Left colon (tissue), 2 donors: ENCODE data around the gene NAPB. TPM values are rescaled to one million over a fixed set of nuclear protein-coding genes. Genes with fewer than 3 reads are reported as not detected.

Source experiments
- ATAC-seq: fragments of 200-7000 bp; cut with Tn5 transposase; one replicate; pipeline ENCODE4 v1.9.1; 2020; ENCODE audit warnings: mild to moderate bottlenecking, moderate library complexity
- DNase-seq, 2 donors: peaks; one replicate each; pipeline ENCODE4 v3.0.0-alpha.2; 2020
- intact Hi-C, 2 donors: fragments of 100-400 bp; cut with DNase I in 1 of 2; cut with micrococcal nuclease in 1 of 2; formaldehyde crosslinking; loops; one replicate each; pipeline versions ENCODE4 v1.11.2 to v1.14.0; 2022; cut with DNase I, micrococcal nuclease
- total RNA-seq, 2 donors: library from RNA; stranded (reverse); fragmentation: NEBNext Ultra II Directional; extraction: Animal tissue kit (Norgen Biotek cat#: 25700); gene quantifications; one replicate each; pipeline ENCODE4 v1.2.1, GENCODE V29; 2021
- donor health status: DM: no; HTN: no; CAD: no.
- donor health status: DM: yes; HTN: yes; CAD: no.

NAPB gene
- total RNA-seq, 2 donors from 2014 or later = 7.9 to 8.5 TPM

- peak; percentile 97 for ATAC-seq
- intact Hi-C loops = no loop called here
- DNase-seq = no peak
Observed at GRCh38 chr20:23386304-23387117, 34.8 kb downstream of the NAPB start.

DNA sequence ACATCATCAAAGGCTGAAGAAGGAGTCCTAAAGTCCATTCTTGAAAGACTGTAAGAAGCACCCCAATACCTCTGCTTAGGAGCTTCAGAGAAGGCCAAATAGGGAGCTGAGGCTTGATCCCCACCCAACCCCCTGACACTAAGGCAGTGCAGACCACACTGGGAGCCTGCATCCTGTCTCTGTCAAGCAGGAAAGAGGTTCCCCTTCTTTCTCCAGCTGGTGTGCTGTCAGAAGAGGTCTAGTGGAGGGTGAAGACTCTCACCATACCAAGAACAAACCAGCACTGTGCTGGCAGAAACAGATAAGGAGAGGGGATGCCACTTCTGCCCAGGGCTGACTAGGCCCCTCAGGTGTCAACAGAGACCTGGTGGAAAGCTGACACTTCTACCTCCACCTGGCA is 39.4 kb downstream of the NAPB start:
- intact Hi-C loops = no loop called here
- ATAC-seq (no peak), DNase-seq (no peak)

DNA sequence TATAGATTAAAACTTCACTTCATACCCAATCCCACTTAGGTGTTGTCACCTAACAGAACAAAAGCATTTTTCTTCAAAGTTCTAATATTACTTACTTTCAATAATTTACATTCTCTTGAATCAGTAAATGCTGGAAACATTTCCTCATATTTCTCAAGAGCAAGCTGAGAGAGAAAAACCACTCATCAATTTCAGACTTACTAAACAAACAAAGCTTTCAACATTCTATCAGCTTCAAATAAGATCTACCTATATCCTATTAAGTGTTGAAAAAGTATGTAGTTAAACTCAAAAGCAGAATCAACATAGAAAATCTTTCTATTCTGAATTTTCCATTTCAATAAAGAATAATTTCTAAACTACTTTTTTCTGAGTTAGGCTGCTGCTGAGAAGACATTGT is 41.5 kb downstream of the NAPB start:
- intact Hi-C loops = no loop called here
- DNase-seq (no peak), ATAC-seq (no peak)

GRCh38 chr20:23375827-23376226 is 45.5 kb downstream of the NAPB start:
- intact Hi-C loops = no loop called here
- DNase-seq (no peak), ATAC-seq (no peak)

DNA sequence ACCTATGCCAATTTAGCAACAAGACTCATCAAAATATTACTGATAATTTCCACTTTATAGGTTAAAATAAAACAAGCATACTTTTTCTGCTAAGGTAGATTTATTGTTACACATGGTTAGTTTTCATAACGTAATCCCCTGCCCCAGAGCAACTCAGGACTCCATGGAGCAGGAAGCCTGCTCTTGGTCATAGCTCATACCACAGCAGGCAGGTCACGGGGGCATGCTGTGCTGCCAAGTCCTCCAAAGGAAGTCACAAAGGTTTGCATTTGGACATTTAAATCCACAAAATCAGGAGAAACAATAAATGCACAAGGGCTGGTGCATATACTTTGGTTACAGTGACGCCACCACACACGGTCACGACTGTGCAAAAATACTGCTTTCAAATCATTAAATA is 46.8 kb downstream of the NAPB start:
- ATAC-seq = no peak
- no peak for DNase-seq

DNA sequence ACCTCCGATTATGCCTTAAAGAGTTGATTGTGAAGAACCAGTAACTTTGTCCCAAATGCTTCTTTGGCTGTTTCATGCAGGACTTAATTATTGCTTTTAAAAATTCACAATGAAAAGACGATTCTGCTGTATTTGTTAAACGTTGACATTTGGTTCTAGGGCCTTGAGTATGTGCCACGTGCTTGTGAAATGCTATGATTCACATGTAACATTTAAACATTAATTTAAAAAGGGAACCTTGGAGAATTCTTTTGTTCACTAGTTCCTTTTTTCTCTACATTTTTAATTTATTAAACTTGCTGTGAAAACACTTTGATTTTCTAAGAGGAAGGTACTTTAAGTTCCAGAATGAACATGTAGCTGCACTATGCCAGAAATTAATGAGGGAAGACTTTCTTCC is 49.8 kb downstream of the NAPB start:
- intact Hi-C loops = no loop called here
- ATAC-seq = no peak
- DNase-seq = no peak

More for the DNA sequence above, 46.8 kb downstream of the NAPB start:
- intact Hi-C loops = no loop called here

DNA sequence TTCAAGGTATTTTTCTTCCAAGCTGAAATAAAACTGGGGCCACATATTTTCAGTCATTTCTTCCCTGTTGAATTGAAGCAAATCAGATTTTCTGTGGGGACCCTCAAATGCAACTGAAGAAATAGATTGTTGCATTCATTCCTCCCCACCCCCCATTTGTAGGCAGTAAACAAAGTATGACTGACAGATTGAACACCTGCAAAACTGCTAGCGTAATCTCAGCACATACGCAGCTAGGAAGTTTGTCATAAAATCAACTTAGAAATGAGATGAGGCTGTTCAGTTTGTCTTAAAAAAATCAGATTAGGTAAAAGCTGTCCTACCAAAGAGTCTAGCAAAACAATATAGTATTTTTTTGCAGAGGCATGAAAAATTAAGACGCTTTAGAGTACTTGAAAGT is 50.4 kb downstream of the NAPB start:
- no peak for ATAC-seq
- intact Hi-C loops = no loop called here
- DNase-seq = no peak

DNA sequence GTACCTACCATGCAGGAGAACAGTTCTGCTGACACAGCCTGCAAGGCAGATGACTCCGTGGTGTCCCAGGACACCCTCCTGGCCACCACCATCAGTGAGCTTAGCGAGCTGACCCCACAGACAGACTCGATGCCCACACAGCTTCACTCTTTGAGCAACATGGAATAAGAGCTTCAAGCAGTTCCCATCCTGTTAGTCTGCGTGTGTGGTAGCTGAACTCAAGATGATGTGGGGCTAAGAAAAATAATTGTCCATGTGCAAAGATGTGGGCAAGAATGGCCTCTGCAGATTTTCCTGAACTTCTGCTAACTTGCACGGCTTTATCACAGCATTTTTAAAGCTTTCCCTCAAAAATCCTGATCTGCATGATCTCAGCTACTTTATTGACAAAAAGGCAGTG is 51.0 kb downstream of the NAPB start:
- no peak for DNase-seq
- intact Hi-C loops = no loop called here
- ATAC-seq = no peak

DNA sequence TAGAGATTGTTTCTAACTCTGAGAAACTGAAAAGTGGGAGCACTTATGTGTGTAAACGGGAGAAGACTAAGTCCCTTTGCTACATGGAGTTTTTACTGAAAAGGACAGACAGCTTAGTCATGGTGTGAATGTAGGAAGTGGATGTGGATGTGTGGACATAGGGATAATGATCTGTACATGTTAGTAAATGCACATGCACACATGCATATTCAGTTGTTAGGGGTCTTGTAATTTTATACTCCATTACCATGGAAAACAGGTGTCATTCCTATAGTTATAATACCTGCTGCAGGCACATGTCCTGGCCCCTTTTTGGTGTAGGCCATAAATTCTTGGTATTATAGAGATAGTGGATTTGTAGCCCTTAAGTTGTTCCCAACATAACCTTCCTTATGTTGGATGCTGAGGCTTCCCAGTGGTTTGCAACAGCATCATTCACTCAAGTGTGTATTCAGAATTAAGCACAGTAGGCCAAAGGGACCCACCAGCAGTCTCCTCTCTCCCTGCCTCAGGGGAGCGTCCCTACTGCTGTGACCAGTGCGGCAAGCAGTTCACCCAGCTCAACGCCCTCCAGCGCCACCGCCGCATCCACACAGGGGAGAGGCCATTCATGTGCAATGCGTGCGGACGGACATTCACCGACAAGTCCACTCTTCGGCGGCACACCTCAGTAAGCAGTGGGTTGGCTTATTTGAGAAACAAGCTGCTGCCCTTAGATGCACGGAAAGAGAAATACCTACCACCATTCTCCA is 52.0 kb downstream of the NAPB start:
- intact Hi-C loops = no loop called here
- DNase-seq (no peak), ATAC-seq (no peak)

DNA sequence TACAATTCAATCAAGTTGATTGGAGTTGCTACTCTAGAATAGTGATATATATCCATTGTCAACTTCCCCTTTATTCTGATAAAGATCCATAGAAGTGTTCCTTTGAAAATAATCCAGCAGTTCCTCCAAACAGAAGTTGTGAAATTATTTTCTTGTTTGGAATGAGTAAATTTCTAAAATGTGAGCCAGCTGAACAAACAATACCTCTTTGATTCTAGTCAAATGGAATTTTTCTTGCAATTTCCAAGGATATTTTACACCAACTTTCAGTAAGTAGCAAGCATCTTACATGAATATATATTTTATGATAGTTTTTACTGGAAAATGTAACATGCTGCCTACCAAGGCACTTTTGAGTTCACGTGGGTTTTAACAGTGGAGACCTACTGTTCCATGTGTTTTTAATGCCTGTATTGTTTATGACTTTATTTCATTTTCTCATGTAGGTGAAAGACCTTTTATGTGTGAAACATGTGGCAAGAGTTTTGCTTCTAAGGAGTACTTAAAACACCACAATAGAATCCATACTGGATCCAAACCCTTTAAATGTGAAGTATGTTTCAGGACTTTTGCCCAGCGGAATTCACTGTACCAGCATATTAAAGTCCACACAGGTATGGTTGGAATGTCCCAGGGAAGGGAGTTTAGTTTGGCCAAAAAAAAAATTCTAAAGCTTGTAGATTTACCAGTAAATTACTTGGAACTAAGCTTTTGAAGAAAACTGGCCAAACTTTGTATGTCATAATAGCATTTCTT is 52.8 kb downstream of the NAPB start:
- DNase-seq = no peak
- intact Hi-C loops = no loop called here
- ATAC-seq = no peak

- intact Hi-C loops = no loop called here
- ATAC-seq (no peak), DNase-seq (no peak)
Observed at GRCh38 chr20:23367770-23368169, 53.5 kb downstream of the NAPB start.

- ATAC-seq = no peak
- DNase-seq = no peak
- intact Hi-C loops = no loop called here
Observed at GRCh38 chr20:23366384-23366783, 54.9 kb downstream of the NAPB start.

GRCh38 chr20:23365390-23366165 is 55.7 kb downstream of the NAPB start:
- intact Hi-C loops = no loop called here
- DNase-seq (no peak), ATAC-seq (no peak)

- ATAC-seq = no peak
- intact Hi-C loops = loop anchor here in 1 of 2 donors (5.0 kb wide), 1 partner anchor 59 kb away; the partner anchor contains the start of gene NAPB
- no peak for DNase-seq
Observed at GRCh38 chr20:23363257-23363649, 58.0 kb downstream of the NAPB start.

GRCh38 chr20:23362392-23363256 is 58.7 kb downstream of the NAPB start:
- ATAC-seq (no peak), DNase-seq (peak in 1 of 2 donors; percentile 60)
- intact Hi-C loops = loop anchor here in 1 of 2 donors (5.0 kb wide), 1 partner anchor 60 kb away; the partner anchor contains the start of gene NAPB

DNA sequence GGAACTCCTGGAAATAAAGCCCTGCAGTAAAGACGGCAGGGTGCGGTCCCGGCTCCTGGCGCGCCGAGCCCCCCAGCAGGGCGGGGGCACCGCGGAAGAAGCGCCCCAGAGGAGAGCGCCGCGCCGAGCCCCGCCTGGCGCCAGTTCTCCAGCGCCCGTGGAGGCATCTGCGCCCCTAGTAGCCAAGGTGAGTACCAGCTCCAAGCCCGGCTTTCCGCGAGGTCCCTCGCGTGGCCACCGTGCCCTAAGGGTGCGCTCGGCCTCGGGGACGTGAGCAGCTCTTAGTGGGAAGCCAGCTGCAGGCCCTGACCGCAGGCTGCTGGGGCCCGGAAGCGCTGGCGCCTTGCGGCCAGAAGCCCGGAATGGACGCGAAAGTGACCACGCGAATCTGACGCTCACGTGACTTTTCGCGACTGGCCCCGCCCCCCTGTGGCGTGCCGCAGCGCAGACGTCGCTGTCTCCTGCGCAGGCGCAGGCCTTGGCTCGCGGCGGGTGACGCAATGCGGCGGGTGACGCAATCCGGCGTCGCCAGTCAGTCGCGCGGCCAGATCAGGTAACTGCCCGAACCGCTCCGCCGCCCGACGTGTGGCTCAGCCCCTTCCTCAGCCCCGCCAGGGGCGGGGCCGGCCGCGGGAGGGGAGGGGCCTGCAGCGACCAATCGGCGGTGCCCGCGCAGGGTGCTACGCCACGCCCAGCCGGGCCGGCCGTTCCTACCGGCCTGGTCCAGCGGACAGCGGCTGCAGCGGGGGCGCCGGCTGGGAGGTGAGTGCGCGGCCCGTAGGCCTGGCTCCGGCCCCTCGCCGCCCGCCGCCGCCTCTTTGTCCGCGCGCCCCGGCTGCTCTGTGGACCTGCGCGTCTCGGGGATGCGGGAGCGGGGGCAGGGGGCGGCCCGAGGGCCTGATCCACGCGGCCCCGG is 59.6 kb downstream of the NAPB start, which contains the start of gene GZF1:
Gene GZF1, plus strand, starts transcription at position 707 of the 916 bp plus-strand sequence. CDS start 2,202 bp downstream, outside the sequence.
- DNase-seq (peak; percentile 97 to 98), ATAC-seq (peak; percentile 77)
- intact Hi-C loops = loop anchor here in 1 of 2 donors (5.0 kb wide), 1 partner anchor 61 kb away; the partner anchor contains the start of gene NAPB

DNA sequence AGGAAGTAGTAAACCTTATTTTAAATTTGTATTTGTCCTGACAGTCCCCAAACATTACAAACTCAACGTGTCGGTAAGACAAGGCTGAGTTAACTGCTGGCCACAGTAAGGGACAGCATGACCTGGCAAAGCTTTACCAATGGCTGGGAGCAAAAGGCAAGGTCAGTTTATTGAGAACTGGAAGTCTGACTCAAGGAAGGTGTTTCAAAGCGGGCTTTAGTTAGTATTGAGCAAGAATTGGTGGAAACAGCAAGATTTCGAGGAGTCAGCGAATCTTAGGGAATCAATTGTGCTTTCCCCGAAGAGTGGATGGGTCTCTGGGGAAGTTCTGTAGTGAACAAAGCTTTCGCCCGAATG is 60.2 kb downstream of the NAPB start:
- no peak for DNase-seq
- no peak for ATAC-seq
- intact Hi-C loops = loop anchor here in 1 of 2 donors (5.0 kb wide), 1 partner anchor 61 kb away; the partner anchor contains the start of gene NAPB
